Right lobe of liver (tissue), 4 donors: ENCODE data around the gene ZNF521.

Experiments used
- CTCF ChIP-seq, 4 donors: fragments of 200-600 bp in 3 of 4; fragments of 450-650 bp in 1 of 4; IDR thresholded peaks; one replicate each; pipeline versions ENCODE4 v1.5.1 to v1.8.0; 2016 to 2022; ENCODE audit warnings: antibody characterized with exemption in 4 of 4, mild to moderate bottlenecking in 2 of 4
- POLR2A ChIP-seq: fragments of 450-650 bp; IDR thresholded peaks from one replicate; pipeline ENCODE4 v1.6.1; 2017; ENCODE audit warnings: antibody characterized with exemption, mild to moderate bottlenecking
- donor health status: DM: no; HTN: no; CAD: no.
- donor health status: DM: no; HTN: no; CAD: no.
- donor health status: DM: no; HTN: yes; CAD: no.

- TF ChIP-seq CTCF (IDR thresholded peaks at IDR 0.05) (no peak), POLR2A (no peak)
Observed at GRCh38 chr18:25305584-25305983, 46.4 kb downstream of the ZNF521 start.
